ENCODE measurements around the gene PACRG. TPM values are rescaled to one million over a fixed set of nuclear protein-coding genes. Genes with fewer than 3 reads are reported as not detected.

The PACRG gene
- polyA plus RNA-seq, 2 of the 4 experiments (the other 2 are of a cell fraction): 0.14 to 0.30 TPM

DNA sequence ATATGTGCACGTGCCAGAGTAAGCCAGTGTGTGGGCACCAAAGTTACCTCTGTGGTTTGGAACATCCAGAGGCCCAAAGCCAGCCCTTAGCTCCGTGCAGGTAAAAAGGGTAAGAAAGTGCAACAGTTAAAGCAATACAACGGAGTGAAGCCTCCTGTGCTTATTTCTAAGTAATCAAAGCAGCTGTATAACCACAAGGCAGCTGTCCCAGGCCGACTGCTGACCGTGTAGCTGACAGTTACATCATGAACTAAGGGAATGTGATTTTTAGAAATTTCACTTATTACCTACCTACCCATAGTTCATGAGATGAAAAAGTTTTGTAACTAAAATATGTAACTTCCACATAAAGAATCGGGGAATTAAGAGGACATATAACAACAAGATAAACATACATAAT is 565.5 kb downstream of the PACRG start:
- H3K4me2 ChIP-seq: no peak overlapping the region
- FAIRE-seq (no peak), ATAC-seq (no peak), DNase-seq (ENCODE audit: low read depth in 1 of 2, low spot score in 1 of 2) (no peak)
- CTCF ChIA-PET: no interaction called here
- TF ChIP-seq EP300 (IDR thresholded peaks at IDR 0.05) (no peak), TFCP2L1 (CRISPR knock-in tag; IDR thresholded peaks at IDR 0.05) (no peak), JUN (IDR thresholded peaks at IDR 0.05) (no peak), CBX8 (IDR thresholded peaks at IDR 0.05) (no peak), HOXB5 (CRISPR knock-in tag; IDR thresholded peaks at IDR 0.05) (no peak), ZC3H11A (IDR thresholded peaks at IDR 0.05) (no peak), NFE2L2 (conservative IDR thresholded peaks at IDR 0.05; ENCODE audit: low read length) (no peak), BHLHE40 (IDR thresholded peaks at IDR 0.05; ENCODE audit: low read depth, low read length) (no peak), RFX5 (IDR thresholded peaks at IDR 0.05) (no peak), RNF2 (IDR thresholded peaks at IDR 0.05; ENCODE audit: borderline replicate concordance, low read depth) (no peak), PHF8 (IDR thresholded peaks at IDR 0.05; ENCODE audit: borderline replicate concordance, low read depth) (no peak), EHF (CRISPR knock-in tag; IDR thresholded peaks at IDR 0.05) (no peak), CBX2 (IDR thresholded peaks at IDR 0.05; ENCODE audit: borderline replicate concordance, low read depth) (no peak)
- TF ChIP-seq, protein P1, sequence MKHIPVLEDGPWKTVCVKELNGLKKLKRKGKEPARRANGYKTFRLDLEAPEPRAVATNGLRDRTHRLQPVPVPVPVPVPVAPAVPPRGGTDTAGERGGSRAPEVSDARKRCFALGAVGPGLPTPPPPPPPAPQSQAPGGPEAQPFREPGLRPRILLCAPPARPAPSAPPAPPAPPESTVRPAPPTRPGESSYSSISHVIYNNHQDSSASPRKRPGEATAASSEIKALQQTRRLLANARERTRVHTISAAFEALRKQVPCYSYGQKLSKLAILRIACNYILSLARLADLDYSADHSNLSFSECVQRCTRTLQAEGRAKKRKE (CRISPR knock-in tag; IDR thresholded peaks at IDR 0.05; ENCODE audit: low read depth): no peak
- WGBS (ENCODE audit: missing lambda C conversion rate): 82% methylated on average over 5 of the region's 6 CpGs
- H3K4me3 ChIP-seq: no peak overlapping the region
- H3K4me1 ChIP-seq: no peaks in the 10 kb centered on the region
- no peak overlapping the region for H3K27ac ChIP-seq
- no peaks in the 10 kb centered on the region for H3K9me3 ChIP-seq
- POLR2A ChIA-PET: no interaction called here

GRCh38 chr6:163294734-163295133 is 567.0 kb downstream of the PACRG start:
- ATAC-seq (no peak), FAIRE-seq (no peak), DNase-seq (ENCODE audit: low read depth in 1 of 2, low spot score in 1 of 2) (no peak)
- ChIA-PET CTCF (interaction anchor here (0.9 kb wide), 1 partner anchor 9 kb away, joined by 3 read pairs; no protein-coding TSS in a partner anchor), POLR2A (no interaction called here)
- TF ChIP-seq TFCP2L1 (CRISPR knock-in tag; IDR thresholded peaks at IDR 0.05) (no peak), GATA3 (IDR thresholded peaks at IDR 0.05; ENCODE audit: borderline replicate concordance) (no peak), EP300 (IDR thresholded peaks at IDR 0.05) (no peak), CHD4 (IDR thresholded peaks at IDR 0.05; ENCODE audit: borderline replicate concordance) (no peak), HOXB13 (CRISPR knock-in tag; IDR thresholded peaks at IDR 0.05; ENCODE audit: low read depth) (no peak), RARB (CRISPR knock-in tag; IDR thresholded peaks at IDR 0.05) (no peak), HOXB5 (CRISPR knock-in tag; IDR thresholded peaks at IDR 0.05) (no peak), KDM1A (IDR thresholded peaks at IDR 0.05; ENCODE audit: low read depth) (no peak), NFE2L2 (conservative IDR thresholded peaks at IDR 0.05; ENCODE audit: low read length) (no peak)
- Histone ChIP-seq H3K27ac (no peak overlapping the region), H3K4me1 (no peaks in the 10 kb centered on the region), H3K9me3 (no peaks in the 10 kb centered on the region), H3K4me3 (no peak overlapping the region), H3K4me2 (no peak overlapping the region)

- no peak overlapping the region for H3K4me3 ChIP-seq
- no peak for DNase-seq (ENCODE audit: low read depth in 1 of 2, low spot score in 1 of 2)
- WGBS (ENCODE audit: missing lambda C conversion rate): 50% methylated on average over 6 of the region's 6 CpGs
- H3K4me1 ChIP-seq: no peaks in the 10 kb centered on the region
- ChIA-PET CTCF (no interaction called here), POLR2A (no interaction called here)
- TF ChIP-seq BHLHE40 (IDR thresholded peaks at IDR 0.05; ENCODE audit: low read depth, low read length): no peak
- TF ChIP-seq USF2 (IDR thresholded peaks at IDR 0.05): no peak
- no peak for TF ChIP-seq RNF2 (IDR thresholded peaks at IDR 0.05; ENCODE audit: borderline replicate concordance, low read depth)
- TF ChIP-seq TP53 (CRISPR knock-in tag; IDR thresholded peaks at IDR 0.05): no peak
- no peak for TF ChIP-seq EP300 (IDR thresholded peaks at IDR 0.05)
- no peak for TF ChIP-seq ZC3H11A (IDR thresholded peaks at IDR 0.05)
- no peak for TF ChIP-seq PHF8 (IDR thresholded peaks at IDR 0.05; ENCODE audit: borderline replicate concordance, low read depth)
- TF ChIP-seq JUNB (IDR thresholded peaks at IDR 0.05): no peak
- no peak for TF ChIP-seq EHF (CRISPR knock-in tag; IDR thresholded peaks at IDR 0.05)
- no peak for TF ChIP-seq HOXB5 (CRISPR knock-in tag; IDR thresholded peaks at IDR 0.05)
- TF ChIP-seq NR3C1 (IDR thresholded peaks at IDR 0.05): no peak
- TF ChIP-seq BCL3 (IDR thresholded peaks at IDR 0.05): no peak
- TF ChIP-seq ZFP36 (IDR thresholded peaks at IDR 0.05; ENCODE audit: borderline replicate concordance, partially characterized antibody): no peak
- TF ChIP-seq HOXA7 (CRISPR knock-in tag; IDR thresholded peaks at IDR 0.05): no peak
- no peak for TF ChIP-seq POLR2AphosphoS2 (conservative IDR thresholded peaks at IDR 0.05; ENCODE audit: low read length)
- TF ChIP-seq HES2 (IDR thresholded peaks at IDR 0.05): no peak
- no peak for ATAC-seq
- FAIRE-seq: no peak
- no peak overlapping the region for H3K27ac ChIP-seq
- H3K9me3 ChIP-seq: no peaks in the 10 kb centered on the region
- H3K4me2 ChIP-seq: no peak overlapping the region
Observed at GRCh38 chr6:163296835-163297519, 569.2 kb downstream of the PACRG start.
